Measurements from ENCODE around the gene IDH3B.
"Not testable (repeated sequence)": the region's sequence is repeated elsewhere in the genome, so short reads cannot be mapped to it uniquely, and the experiment has no call there.

Gene IDH3B

GRCh38 chr20:2663887-2664719, at the start of gene IDH3B:
TSS of gene IDH3B (minus strand) at chr20:2664216. CDS start at chr20:2664188, 28 bp downstream.
- DNase-seq, result peak; percentile 90 to 93

GRCh38 chr20:2713285-2713684, 49.3 kb upstream of the IDH3B start:
- DNase-seq, result peak in 1 of 2 experiments; percentile 49

GRCh38 chr20:2709205-2709981, 45.4 kb upstream of the IDH3B start:
- DNase-seq, result no peak

GRCh38 chr20:2708665-2709064, 44.6 kb upstream of the IDH3B start:
- no peak for DNase-seq

- DNase-seq, result no peak
Observed at GRCh38 chr20:2708073-2708415, 44.0 kb upstream of the IDH3B start.

GRCh38 chr20:2707353-2708072, 43.5 kb upstream of the IDH3B start:
- no peak for DNase-seq

GRCh38 chr20:2706688-2707352, 42.8 kb upstream of the IDH3B start:
- DNase-seq, result no peak

GRCh38 chr20:2705931-2706645, 42.1 kb upstream of the IDH3B start:
- no peak for DNase-seq

GRCh38 chr20:2703716-2704475, 39.9 kb upstream of the IDH3B start:
- no peak for DNase-seq

- DNase-seq, result no peak
Observed at GRCh38 chr20:2701671-2702081, 37.7 kb upstream of the IDH3B start.

- DNase-seq, result no peak
Observed at GRCh38 chr20:2700913-2701620, 37.1 kb upstream of the IDH3B start.

GRCh38 chr20:2699775-2700413, 35.9 kb upstream of the IDH3B start:
- DNase-seq, result no peak

- no peak for DNase-seq
Observed at GRCh38 chr20:2698912-2699311, 34.9 kb upstream of the IDH3B start.

GRCh38 chr20:2698186-2698817, 34.3 kb upstream of the IDH3B start:
- no peak for DNase-seq

GRCh38 chr20:2697768-2698167, 33.8 kb upstream of the IDH3B start:
- no peak for DNase-seq

- DNase-seq, result no peak
Observed at GRCh38 chr20:2696646-2697045, 32.6 kb upstream of the IDH3B start.

- not testable (repeated sequence) for DNase-seq
Observed at GRCh38 chr20:2695984-2696525, 32.0 kb upstream of the IDH3B start.

GRCh38 chr20:2695206-2695983, 31.4 kb upstream of the IDH3B start:
- DNase-seq, result no peak

GRCh38 chr20:2694519-2694918, 30.5 kb upstream of the IDH3B start:
- no peak for DNase-seq

Data from NCI-H526 (cell line).